Neuronal stem cell (in vitro differentiated cells): Measurements from ENCODE around the gene EDAR.

Experiments
- DNase-seq: peaks from one replicate; pipeline ENCODE4 v3.0.0-alpha.2; 2013; ENCODE audit warnings: low spot score
- H2AFZ ChIP-seq: one replicate; pipeline ENCODE4 v1.6.1; 2013; ENCODE audit warnings: mild to moderate bottlenecking, low read length, inconsistent platforms
- H2AK5ac ChIP-seq: 2 replicates; pipeline ENCODE4 v1.6.1; 2013; ENCODE audit warnings: low read depth, mild to moderate bottlenecking, inconsistent platforms, low read length, moderate library complexity, mixed read lengths
- H2BK120ac ChIP-seq: 2 replicates; pipeline ENCODE4 v1.6.1; 2013; ENCODE audit warnings: low read depth, mild to moderate bottlenecking, inconsistent platforms, low read length, moderate library complexity, mixed read lengths
- H2BK12ac ChIP-seq: one replicate; pipeline ENCODE4 v1.6.1; 2013; ENCODE audit warnings: low read length, inconsistent platforms
- H2BK15ac ChIP-seq: 2 replicates; pipeline ENCODE4 v1.6.1; 2013; ENCODE audit warnings: mild to moderate bottlenecking, low read length, inconsistent platforms, mixed read lengths
- H2BK5ac ChIP-seq: one replicate; pipeline ENCODE4 v1.6.1; 2013; ENCODE audit warnings: inconsistent platforms, mild to moderate bottlenecking, low read length, moderate library complexity
- H3K14ac ChIP-seq: one replicate; pipeline ENCODE4 v1.6.1; 2013; ENCODE audit warnings: low read length, inconsistent platforms
- H3K18ac ChIP-seq: 2 replicates; pipeline ENCODE4 v1.6.1; 2013; ENCODE audit warnings: low read length, inconsistent platforms
- H3K23ac ChIP-seq: 2 replicates; pipeline ENCODE4 v1.6.1; 2013; ENCODE audit warnings: low read depth, mild to moderate bottlenecking, mixed read lengths, low read length, inconsistent platforms; ENCODE audit not compliant: poor library complexity
- H3K27ac ChIP-seq: replicated peaks from 3 replicates; pipeline ENCODE4 v1.5.1; 2013; ENCODE audit warnings: low read length, inconsistent platforms
- H3K27me3 ChIP-seq, 3 experiments: 2 replicates each; pipeline ENCODE4 v1.6.1; 2013; ENCODE audit warnings: low read length in 3 of 3, mild to moderate bottlenecking in 2 of 3, inconsistent platforms in 1 of 3, low read depth in 1 of 3, mixed read lengths in 1 of 3, moderate library complexity in 1 of 3; ENCODE audit not compliant: control insufficient read depth in 3 of 3, insufficient read depth in 3 of 3
- H3K36me3 ChIP-seq, 2 donors: replicated peaks in 1 of 2; 2 replicates each; pipeline ENCODE4 v1.6.1; 2013; ENCODE audit warnings: low read length in 2 of 2; ENCODE audit not compliant: control insufficient read depth in 2 of 2, insufficient read depth in 2 of 2
- H3K4ac ChIP-seq: 2 replicates; pipeline ENCODE4 v1.6.1; 2013; ENCODE audit warnings: inconsistent platforms, mild to moderate bottlenecking, low read length, moderate library complexity
- H3K4me1 ChIP-seq, 2 donors: 1 replicate in 1 of 2; 2 replicates in 1 of 2; pipeline ENCODE4 v1.6.1; 2013; ENCODE audit warnings: low read length in 2 of 2, low read depth in 1 of 2; ENCODE audit not compliant: control insufficient read depth in 2 of 2, insufficient read depth in 1 of 2
- H3K4me2 ChIP-seq: one replicate; pipeline ENCODE4 v1.6.1; 2013; ENCODE audit warnings: mild to moderate bottlenecking, low read length, inconsistent platforms; ENCODE audit not compliant: insufficient read depth, poor library complexity, severe bottlenecking
- H3K4me3 ChIP-seq, 2 donors: 2 replicates each; pipeline ENCODE4 v1.5.1; 2013; ENCODE audit warnings: low read length in 2 of 2, mild to moderate bottlenecking in 2 of 2, inconsistent platforms in 1 of 2, moderate library complexity in 1 of 2
- H3K79me1 ChIP-seq: one replicate; pipeline ENCODE4 v1.6.1; 2013; ENCODE audit warnings: low read depth, mild to moderate bottlenecking, inconsistent platforms, low read length, moderate library complexity
- H3K9ac ChIP-seq: one replicate; pipeline ENCODE4 v1.6.1; 2013; ENCODE audit warnings: mild to moderate bottlenecking, low read depth, low read length, inconsistent platforms; ENCODE audit not compliant: poor library complexity
- H3K9me3 ChIP-seq, 2 donors: replicated peaks in 1 of 2; 2 replicates each; pipeline versions ENCODE3 to v1.6.1; 2013; ENCODE audit warnings: low read length in 2 of 2, mild to moderate bottlenecking in 2 of 2, inconsistent platforms in 1 of 2, low read depth in 1 of 2, mixed read lengths in 1 of 2, moderate library complexity in 1 of 2; ENCODE audit not compliant: control insufficient read depth in 2 of 2, insufficient read depth in 1 of 2
- H4K8ac ChIP-seq: one replicate; pipeline ENCODE4 v1.6.1; 2013; ENCODE audit warnings: low read depth, mild to moderate bottlenecking, inconsistent platforms, low read length, moderate library complexity
- H4K91ac ChIP-seq: one replicate; pipeline ENCODE4 v1.6.1; 2013; ENCODE audit warnings: low read length, low read depth, mild to moderate bottlenecking, inconsistent platforms; ENCODE audit not compliant: poor library complexity
- WGBS, 2 donors: extraction: QIAGEN DNeasy Blood & Tissue Kit; methylation state at CpG; one replicate each; pipeline ENCODE4 v1.1.7; 2013; ENCODE audit warnings: missing lambda C conversion rate in 2 of 2, mixed read lengths in 1 of 2; ENCODE audit not compliant: insufficient read length in 2 of 2, insufficient replicate concordance in 1 of 2; ENCODE audit errors: extremely low coverage in 2 of 2; 5-methylcytosine and 5-hydroxymethylcytosine counted together

Gene EDAR

DNA sequence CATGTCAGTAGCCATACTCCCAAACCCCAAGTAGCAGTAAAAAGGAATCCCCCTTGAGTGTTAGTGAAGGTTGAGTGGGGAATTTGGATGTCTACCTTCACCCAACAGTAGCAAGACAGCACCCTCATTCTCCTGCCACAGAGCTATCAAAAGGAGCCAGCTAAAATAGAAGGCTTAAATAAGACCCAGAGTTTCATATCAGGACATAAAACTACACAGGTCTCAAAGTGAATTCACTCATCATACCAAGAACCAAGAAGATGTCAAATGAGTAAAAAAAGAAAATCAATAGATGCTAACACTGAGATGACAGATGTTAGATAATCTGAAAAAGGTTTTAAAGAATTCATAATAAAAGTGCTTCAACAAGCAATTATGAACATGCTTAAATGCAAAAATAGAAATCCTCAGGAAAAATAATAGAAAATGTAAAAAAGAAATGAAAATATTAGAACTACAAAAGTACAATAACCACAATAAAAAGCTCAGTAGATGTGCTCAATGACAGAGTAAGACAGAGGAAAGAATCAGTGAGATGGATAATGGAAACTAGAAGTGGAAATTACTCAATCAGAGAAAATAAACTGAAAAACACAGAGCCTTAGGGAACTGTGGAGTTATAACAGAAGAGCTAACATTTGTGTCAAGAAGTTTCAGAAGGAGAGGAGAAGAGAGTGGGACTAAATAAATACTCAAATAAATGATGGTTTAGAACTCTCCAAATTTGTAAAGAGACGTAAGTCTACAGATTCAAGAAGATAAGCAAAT lies 90.5 kb downstream of the EDAR start:
- no peak overlapping the region for H3K18ac ChIP-seq
- no peak overlapping the region for H2BK120ac ChIP-seq
- H3K27me3 ChIP-seq, result no peaks in the 10 kb centered on the region
- no peak overlapping the region for H2AFZ ChIP-seq
- no peak for DNase-seq
- H2AK5ac ChIP-seq, result no peak overlapping the region
- no peak overlapping the region for H3K23ac ChIP-seq
- H3K14ac ChIP-seq, result no peak overlapping the region
- no peak overlapping the region for H2BK5ac ChIP-seq
- no peak overlapping the region for H3K4me2 ChIP-seq
- no peaks in the 10 kb centered on the region for H3K79me1 ChIP-seq
- no peak overlapping the region for H2BK15ac ChIP-seq
- no peaks in the 10 kb centered on the region for H3K9me3 ChIP-seq
- peaks cover 0 to 2% of the 10 kb centered on the region in 2 donors for H3K36me3 ChIP-seq
- no peak overlapping the region for H3K9ac ChIP-seq
- H3K4me3 ChIP-seq, result no peak overlapping the region
- H3K27ac ChIP-seq, result no peak overlapping the region
- H4K91ac ChIP-seq, result no peak overlapping the region
- WGBS, 2 donors, result no CpG with 5 or more reads among the region's 1 CpG
- no peak overlapping the region for H3K4ac ChIP-seq
- no peak overlapping the region for H2BK12ac ChIP-seq
- H4K8ac ChIP-seq, result no peak overlapping the region
- no peaks in the 10 kb centered on the region for H3K4me1 ChIP-seq

DNA sequence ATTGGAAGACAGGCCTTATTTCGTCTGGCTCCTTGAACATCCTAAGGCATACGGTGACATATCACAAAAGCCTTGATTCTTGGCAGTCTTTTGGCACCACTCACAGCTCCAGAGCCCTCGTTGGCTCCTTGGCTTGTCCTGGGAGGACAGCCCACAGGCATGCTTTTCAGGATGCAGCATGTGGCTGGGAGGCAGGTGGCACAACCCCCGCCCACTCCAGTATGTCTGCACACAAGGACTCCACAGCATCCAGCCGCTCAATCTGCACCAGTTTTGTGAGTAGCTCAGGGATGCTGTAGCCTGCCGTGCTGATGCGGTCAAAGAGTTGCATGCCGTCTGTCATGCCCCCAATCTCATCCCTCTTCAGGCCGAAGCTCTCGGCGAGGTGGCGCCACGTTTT lies 92.3 kb downstream of the EDAR start:
- Histone ChIP-seq H3K27me3 (no peaks in the 10 kb centered on the region), H2BK15ac (no peak overlapping the region), H2BK12ac (no peak overlapping the region), H2BK120ac (no peak overlapping the region), H3K79me1 (no peaks in the 10 kb centered on the region), H3K14ac (no peak overlapping the region), H3K23ac (peak overlapping the region; percentile 32), H4K91ac (no peak overlapping the region), H2AK5ac (no peak overlapping the region), H3K9ac (no peak overlapping the region), H3K4me2 (no peak overlapping the region), H3K36me3 (peaks cover 0 to 2% of the 10 kb centered on the region in 2 donors), H4K8ac (no peak overlapping the region), H3K9me3 (peaks cover 0 to 2% of the 10 kb centered on the region in 2 donors), H2AFZ (no peak overlapping the region), H3K18ac (no peak overlapping the region), H3K4ac (no peak overlapping the region), H3K27ac (no peak overlapping the region), H3K4me1 (no peaks in the 10 kb centered on the region), H2BK5ac (no peak overlapping the region), H3K4me3 (peak overlapping the region in 1 of 2 donors; percentile 48)
- no peak for DNase-seq
- no CpG with 5 or more reads among the region's 13 CpGs for WGBS, 2 donors

DNA sequence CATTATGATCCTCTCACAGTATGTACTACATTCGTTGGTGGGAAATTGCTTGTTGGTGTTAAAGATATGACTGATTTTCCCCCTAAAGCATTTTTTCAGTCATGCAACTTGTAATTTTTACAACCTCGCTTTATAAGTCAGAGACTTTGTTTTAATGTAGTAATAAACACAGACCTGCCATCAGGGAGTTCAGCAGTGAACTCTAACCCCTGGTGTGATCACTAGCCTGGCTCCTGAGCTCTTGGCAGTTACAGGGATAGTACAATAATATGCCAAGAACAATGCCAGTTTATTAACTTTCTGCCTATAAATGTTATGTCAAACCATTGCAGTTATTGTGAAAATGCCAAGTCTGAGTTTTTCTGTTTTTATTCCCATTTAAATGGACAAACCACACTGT lies 93.8 kb downstream of the EDAR start:
- Histone ChIP-seq H3K4me1 (no peaks in the 10 kb centered on the region), H3K4me3 (no peak overlapping the region), H3K18ac (no peak overlapping the region), H4K91ac (no peak overlapping the region), H2AFZ (no peak overlapping the region), H3K27ac (no peak overlapping the region), H4K8ac (no peak overlapping the region), H3K4ac (no peak overlapping the region), H3K79me1 (no peaks in the 10 kb centered on the region), H3K9ac (no peak overlapping the region), H2AK5ac (no peak overlapping the region), H3K14ac (no peak overlapping the region), H3K4me2 (no peak overlapping the region), H3K27me3 (no peaks in the 10 kb centered on the region), H2BK5ac (no peak overlapping the region), H2BK120ac (no peak overlapping the region), H2BK12ac (no peak overlapping the region), H3K36me3 (peaks cover 0 to 2% of the 10 kb centered on the region in 2 donors), H3K23ac (no peak overlapping the region), H2BK15ac (no peak overlapping the region), H3K9me3 (peaks cover 3 to 7% of the 10 kb centered on the region in 2 donors)
- WGBS, 2 donors, result no CpG with 5 or more reads among the region's 2 CpGs
- no peak for DNase-seq

DNA sequence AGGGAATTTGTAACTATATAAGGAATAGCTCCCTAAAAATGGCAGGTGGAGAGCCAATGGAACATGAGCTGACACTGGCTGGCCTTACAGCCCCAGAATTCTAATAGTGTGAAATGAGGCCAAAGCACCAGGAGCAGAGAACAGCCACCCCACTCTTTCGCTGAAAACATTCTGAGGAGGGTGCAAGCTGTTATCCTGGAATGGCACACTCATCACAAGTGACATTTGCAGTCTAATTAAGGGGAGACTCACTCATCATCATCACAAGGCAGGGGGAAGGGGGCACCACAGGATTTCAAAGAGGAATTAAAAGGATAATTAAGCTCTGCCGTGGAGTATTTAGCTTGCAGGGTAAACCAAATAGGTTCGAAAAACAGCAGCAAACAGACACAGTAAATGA lies 94.3 kb downstream of the EDAR start:
- H3K4me3 ChIP-seq, result no peak overlapping the region
- no peak overlapping the region for H2BK120ac ChIP-seq
- no peak overlapping the region for H3K4ac ChIP-seq
- H2BK12ac ChIP-seq, result no peak overlapping the region
- H3K23ac ChIP-seq, result no peak overlapping the region
- H3K79me1 ChIP-seq, result no peaks in the 10 kb centered on the region
- no peak overlapping the region for H4K91ac ChIP-seq
- no peak overlapping the region for H3K4me2 ChIP-seq
- H2AFZ ChIP-seq, result no peak overlapping the region
- no CpG with 5 or more reads among the region's 3 CpGs for WGBS, 2 donors
- no peak overlapping the region for H2BK5ac ChIP-seq
- peaks cover 4 to 11% of the 10 kb centered on the region in 2 donors for H3K9me3 ChIP-seq
- H3K9ac ChIP-seq, result no peak overlapping the region
- no peak overlapping the region for H3K18ac ChIP-seq
- DNase-seq, result no peak
- H3K14ac ChIP-seq, result no peak overlapping the region
- H4K8ac ChIP-seq, result no peak overlapping the region
- H3K36me3 ChIP-seq, result peaks cover 0 to 2% of the 10 kb centered on the region in 2 donors
- no peaks in the 10 kb centered on the region for H3K4me1 ChIP-seq
- H3K27me3 ChIP-seq, result no peaks in the 10 kb centered on the region
- no peak overlapping the region for H2AK5ac ChIP-seq
- H3K27ac ChIP-seq, result no peak overlapping the region
- H2BK15ac ChIP-seq, result no peak overlapping the region
